NCI-H1694 (cell line): ENCODE results near the gene DCLK1.

Source experiments
- DNase-seq: peaks from one replicate; lab custom pipeline; 2025; lab: John Stamatoyannopoulos, UW

Gene DCLK1

GRCh38 chr13:35760735-35761281, 370.4 kb downstream of the DCLK1 start:
- no peak for DNase-seq

- DNase-seq = no peak
These were observed 383.6 kb downstream of the DCLK1 start for GRCh38 chr13:35747594-35747993.

GRCh38 chr13:35744566-35745178, 386.5 kb downstream of the DCLK1 start:
- DNase-seq = peak; percentile 39

- no peak for DNase-seq
These were observed 387.0 kb downstream of the DCLK1 start for GRCh38 chr13:35744144-35744543.

DNA sequence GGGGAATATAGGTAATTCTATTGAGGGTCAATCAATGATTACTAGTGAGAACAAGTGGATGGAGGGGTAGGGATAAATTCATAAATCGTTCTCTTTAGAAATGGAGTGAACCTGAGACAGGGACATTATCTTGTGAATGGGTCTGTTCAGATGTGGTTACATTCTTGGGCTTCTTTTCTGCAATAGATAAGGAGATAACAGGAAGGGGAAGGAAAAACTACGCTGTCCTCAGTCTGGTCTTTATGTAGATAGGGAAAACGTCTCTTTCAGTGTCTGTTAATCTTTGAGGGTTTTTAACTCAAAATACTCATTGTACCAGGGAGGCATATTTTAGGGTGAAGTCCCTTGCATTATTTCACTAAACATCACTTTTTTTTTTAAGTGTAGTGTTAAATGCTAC, 388.0 kb downstream of the DCLK1 start:
- DNase-seq = no peak

DNA sequence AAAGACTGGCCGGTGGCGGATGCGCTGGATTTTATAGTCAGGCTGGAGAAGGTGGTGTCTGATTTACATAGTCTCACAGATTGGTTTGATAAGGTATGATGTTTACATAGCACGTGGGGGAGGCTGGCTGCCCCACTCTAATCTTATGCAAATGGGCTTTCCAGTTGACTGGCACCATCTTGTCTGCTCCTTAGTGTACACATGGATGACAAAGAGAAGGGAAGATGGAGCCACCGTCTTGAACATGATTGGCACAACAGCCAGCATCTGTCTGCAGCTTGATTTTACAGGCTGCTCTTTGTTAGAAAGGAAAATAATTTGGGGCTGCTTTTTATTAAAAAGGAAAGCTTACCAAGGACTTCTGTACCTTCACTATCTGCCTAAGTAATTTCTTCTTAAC, 389.5 kb downstream of the DCLK1 start:
- no peak for DNase-seq

GRCh38 chr13:35736876-35737275, 394.3 kb downstream of the DCLK1 start:
- no peak for DNase-seq

DNA sequence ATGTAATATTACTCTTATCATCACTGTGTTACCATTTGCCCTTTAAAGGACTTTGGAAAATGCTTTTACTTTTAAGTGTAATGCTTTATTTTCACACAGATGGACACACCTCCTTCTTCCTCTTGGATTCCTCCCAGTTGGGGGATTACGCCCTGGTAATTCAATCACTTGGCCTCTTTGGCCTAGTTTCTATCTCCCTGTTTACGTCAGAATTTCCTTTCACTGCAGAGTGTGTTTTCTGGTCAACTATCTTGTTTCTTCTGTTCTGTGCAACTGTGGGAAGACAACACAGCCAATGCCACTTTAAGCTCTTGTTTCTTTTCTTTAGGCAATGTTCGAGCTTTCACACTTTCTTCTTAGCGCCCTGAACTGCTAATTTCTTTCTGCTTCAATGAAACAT, 397.4 kb downstream of the DCLK1 start:
- no peak for DNase-seq

DNA sequence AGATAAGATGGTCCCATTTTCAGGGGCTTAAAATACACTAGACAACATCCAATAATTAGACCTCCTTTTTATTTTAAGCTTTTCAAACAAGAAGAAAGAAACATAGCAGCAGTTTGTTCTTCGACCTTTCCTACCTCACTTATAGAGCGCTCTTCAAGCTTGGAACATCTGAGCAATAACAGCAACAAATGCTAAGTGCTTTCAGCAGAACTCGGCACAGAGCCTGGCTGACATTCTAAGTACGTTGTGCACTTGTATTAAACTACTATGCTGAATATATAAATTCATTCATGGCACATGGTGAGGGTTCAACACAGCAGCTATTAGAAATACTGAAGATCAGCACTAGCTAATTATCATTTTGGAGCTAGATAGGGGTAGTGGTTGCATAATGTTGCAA, 398.6 kb downstream of the DCLK1 start:
- DNase-seq = no peak

GRCh38 chr13:35731471-35731870, 399.7 kb downstream of the DCLK1 start:
- DNase-seq = no peak

DNA sequence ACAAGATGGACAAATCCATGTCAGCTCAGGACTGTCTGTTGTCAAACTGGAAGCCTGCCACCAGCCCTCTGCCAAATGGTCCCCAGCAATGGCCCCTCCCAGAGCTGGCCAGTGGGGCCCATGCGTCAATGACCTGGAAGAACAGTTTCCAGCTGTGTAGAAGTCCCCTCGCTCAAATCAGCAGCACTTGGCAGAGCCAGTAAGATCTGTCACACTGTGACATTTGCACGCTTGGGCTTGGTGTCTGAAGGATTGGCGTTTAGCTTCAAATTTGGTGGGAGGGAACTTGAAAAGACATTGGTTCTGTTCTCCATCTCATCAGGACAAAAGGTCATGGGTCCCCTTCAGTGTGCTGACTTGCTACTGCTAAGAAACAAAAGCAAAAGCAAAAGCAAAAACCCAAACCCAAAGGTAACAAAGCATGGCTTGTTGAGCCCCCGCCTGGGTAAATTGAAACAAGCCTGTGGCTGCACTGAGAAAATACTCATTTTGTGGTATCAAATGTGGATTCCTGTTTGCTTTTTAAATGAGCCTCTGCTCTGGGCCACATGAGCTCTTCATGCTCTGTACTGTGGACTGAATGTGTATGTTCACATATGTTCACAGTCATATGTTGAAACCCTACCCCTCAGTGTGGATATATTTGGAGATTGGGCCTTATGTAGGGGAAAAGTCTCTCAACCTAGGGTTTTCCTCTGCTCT, 401.1 kb downstream of the DCLK1 start:
- DNase-seq = no peak

DNA sequence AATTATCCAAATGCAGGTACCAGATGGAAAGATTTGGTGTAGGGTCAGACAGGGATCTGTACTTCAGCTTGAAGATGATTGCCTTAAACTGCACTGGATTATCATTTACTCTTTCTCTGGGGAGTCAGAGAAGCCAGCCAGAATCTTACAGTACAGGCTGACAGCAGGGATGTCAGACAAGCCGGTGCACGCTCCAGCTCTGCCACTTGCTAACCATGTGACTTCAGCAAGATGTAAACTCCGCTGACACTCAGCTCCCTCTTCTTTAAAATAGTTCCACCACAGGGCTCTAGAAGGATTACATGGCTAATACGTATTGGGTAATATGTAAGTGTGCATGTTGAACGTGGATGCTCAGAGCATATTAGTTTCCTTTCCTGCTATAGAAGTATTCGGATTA, 403.3 kb downstream of the DCLK1 start:
- DNase-seq = peak; percentile 15

DNA sequence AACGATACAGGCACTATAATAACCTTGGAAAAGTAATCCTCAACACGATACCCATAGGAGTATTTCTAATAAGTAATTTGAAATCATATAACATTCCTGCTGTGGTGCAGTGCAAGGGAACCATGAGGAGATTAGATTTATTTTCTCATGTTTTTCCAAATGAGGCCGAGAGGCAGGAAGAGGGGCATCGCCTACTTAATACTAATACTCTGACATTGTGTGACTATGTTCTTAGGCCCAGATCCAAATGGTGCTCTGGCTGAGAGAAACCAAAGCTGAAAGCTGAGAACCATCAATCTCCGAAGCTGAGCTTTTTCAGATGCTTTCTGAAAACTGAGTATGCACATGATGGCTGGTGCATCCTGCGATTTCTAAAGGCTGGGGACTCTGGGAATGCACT, 406.7 kb downstream of the DCLK1 start:
- no peak for DNase-seq

DNA sequence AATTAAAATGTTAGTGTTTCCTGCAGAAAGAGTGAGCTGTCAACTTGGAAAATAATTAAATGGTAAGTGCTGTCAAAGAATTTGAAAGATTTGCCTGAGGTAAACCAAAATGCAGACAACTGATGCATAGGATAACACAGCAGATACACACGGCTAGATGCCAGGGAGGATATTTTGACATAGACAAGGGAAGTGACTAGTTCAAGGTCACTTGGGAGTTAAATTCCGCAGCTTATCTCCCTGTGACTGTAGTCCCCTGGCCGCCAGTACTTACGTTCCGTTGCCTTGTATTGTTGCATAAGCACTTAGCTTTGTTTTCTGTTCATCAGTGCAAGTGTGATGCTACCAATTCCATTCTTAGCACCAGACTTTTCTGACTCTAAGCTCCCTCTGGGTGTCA, 407.4 kb downstream of the DCLK1 start:
- DNase-seq = no peak

DNA sequence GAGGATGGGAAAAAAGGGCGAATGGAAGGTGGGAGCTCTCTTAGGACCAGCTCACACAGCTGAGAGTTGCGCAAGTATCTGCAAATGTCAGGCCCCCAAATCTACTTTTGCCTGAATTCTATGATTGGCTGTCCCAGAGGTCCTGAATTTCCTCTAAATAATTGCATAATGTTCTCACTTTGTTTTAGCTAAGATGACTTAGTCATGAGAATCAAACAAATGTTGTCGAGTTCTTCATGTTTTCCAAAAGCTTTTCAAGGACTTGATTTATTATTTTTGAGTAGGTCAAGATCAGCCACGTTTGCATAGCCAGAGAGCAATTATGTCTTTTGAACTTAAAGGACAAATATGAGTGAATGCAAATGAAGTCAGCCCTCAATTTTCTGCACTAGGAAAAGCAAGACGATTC, 408.1 kb downstream of the DCLK1 start:
- no peak for DNase-seq

- DNase-seq = no peak
These were observed 408.6 kb downstream of the DCLK1 start for GRCh38 chr13:35722458-35723052.

DNA sequence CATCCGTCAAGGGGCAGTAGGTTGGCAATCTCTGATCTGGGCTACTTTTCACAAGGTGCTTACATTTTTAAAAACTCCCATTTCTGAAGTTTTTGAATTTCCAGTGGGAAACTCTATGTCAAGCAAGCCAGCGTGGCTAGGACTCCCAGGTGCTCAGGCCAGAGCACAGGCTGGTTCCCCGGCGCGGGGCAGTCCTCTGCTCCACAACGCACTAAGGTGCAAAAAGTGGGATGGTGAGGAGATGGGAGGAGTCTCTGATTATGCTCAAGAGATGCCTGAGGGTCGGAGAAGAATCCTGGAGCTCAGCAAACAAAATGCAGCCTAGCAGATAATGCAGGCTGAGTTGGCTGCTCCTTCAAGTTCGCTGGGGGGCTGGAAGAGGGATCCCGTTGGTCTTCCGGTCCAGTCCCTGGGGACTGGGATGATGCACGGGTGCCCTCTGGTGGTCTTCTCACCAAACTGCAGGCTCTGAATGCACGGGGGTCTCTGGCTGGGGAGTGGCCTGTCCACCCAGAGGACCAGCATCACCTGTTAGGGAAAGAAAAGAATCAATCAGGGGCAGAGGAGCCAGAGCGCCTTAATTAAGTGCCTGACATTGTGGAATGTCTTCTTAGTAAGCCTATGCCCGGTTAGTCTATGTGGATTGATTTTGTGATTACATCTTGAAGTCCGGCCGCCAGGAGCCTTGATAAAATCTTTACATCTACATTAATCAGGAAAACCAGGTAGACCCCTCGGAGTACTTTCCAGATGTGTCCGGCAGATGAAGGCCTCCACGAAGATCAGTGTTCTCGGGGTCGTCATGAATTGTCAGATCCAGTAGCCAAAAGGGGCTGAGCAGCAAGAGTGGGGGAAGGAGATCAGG, 410.3 kb downstream of the DCLK1 start:
- DNase-seq = peak; percentile 52

- no peak for DNase-seq
These were observed 410.9 kb downstream of the DCLK1 start for GRCh38 chr13:35720290-35720689.
